ENCODE results near the gene SLF2. TPM values are rescaled to one million over a fixed set of nuclear protein-coding genes. Genes with fewer than 3 reads are reported as not detected.

The SLF2 gene
- total and polyA plus RNA-seq, 2 of the 13 experiments (the other 11 are each of a cell fraction or from before 2014, with no cell fraction given) = 12.2 to 48.1 TPM

DNA sequence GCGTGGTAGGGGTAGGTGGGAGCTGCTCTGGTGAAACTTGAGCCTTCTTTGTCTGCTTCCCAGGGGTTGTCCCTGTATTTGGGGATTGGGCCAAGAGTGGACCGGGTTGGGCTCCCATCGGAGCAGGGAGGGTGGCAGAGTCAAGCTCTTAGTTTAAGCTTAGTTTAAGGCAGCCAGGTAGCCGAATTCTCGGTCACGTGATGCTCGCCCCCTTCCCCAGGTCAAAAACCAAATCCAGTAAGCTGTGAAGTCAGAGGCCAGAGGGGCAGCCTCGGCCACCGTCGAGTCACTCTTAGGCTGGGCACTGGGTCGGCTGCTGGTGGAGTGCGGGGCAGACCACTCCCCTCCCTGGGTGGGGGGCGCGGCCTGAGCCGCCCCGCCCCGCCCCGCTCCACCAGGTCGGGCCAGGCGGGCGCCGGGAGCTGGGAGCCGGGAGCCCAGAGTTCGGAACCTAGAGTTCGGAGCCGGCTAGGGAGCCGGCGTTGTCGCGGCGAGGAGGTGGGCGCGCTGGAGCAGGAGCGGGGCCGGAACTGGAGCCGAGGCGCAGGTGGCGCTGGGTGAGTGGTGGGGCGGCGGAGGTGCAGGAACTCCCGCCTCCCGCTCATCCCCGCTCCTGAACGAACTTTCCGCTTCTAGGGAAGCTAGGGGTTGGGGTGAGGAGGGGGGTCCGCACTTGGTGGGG lies 84.1 kb downstream of the SLF2 start (continued):
- TF ChIP-seq SETDB1 (CRISPR knock-in tag; IDR thresholded peaks at IDR 0.05; ENCODE audit: borderline replicate concordance) = no peak
- TF ChIP-seq SAP130 (CRISPR knock-in tag; IDR thresholded peaks at IDR 0.05; ENCODE audit: low read depth) = no peak
- no peak for TF ChIP-seq DNMT1 (CRISPR knock-in tag; IDR thresholded peaks at IDR 0.05)
- no peak for TF ChIP-seq JDP2 (CRISPR knock-in tag; IDR thresholded peaks at IDR 0.05; ENCODE audit: borderline replicate concordance)
- no peak for TF ChIP-seq SIN3A (IDR thresholded peaks at IDR 0.05; ENCODE audit: borderline replicate concordance, low read depth, low read length)
- no peak for TF ChIP-seq ZNF225 (CRISPR knock-in tag; IDR thresholded peaks at IDR 0.05)
- TF ChIP-seq HDAC1 (CRISPR knock-in tag; IDR thresholded peaks at IDR 0.05) = no peak; the same call in 1 of the 2 replicates
- no peak for TF ChIP-seq TAF1 (CRISPR knock-in tag; IDR thresholded peaks at IDR 0.05)
- TF ChIP-seq MEIS1 (CRISPR knock-in tag; IDR thresholded peaks at IDR 0.05; ENCODE audit: borderline replicate concordance) = peak; percentile 18; the same call in 1 of the 2 replicates
- no peak for TF ChIP-seq ZNF7 (CRISPR knock-in tag; IDR thresholded peaks at IDR 0.05)
- TF ChIP-seq, protein P1, sequence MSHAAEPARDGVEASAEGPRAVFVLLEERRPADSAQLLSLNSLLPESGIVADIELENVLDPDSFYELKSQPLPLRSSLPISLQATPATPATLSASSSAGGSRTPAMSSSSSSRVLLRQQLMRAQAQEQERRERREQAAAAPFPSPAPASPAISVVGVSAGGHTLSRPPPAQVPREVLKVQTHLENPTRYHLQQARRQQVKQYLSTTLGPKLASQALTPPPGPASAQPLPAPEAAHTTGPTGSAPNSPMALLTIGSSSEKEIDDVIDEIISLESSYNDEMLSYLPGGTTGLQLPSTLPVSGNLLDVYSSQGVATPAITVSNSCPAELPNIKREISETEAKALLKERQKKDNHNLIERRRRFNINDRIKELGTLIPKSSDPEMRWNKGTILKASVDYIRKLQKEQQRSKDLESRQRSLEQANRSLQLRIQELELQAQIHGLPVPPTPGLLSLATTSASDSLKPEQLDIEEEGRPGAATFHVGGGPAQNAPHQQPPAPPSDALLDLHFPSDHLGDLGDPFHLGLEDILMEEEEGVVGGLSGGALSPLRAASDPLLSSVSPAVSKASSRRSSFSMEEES (CRISPR knock-in tag; IDR thresholded peaks at IDR 0.05) = peak; percentile 48; the same call in 1 of the 2 replicates
- TF ChIP-seq BRCA1 (CRISPR knock-in tag; IDR thresholded peaks at IDR 0.05) = no peak
- no peak for TF ChIP-seq TARDBP (CRISPR knock-in tag; IDR thresholded peaks at IDR 0.05)
- no peak for TF ChIP-seq ZNF816 (CRISPR knock-in tag; IDR thresholded peaks at IDR 0.05; ENCODE audit: borderline replicate concordance)
- no peak for TF ChIP-seq ZC3H13 (CRISPR knock-in tag; IDR thresholded peaks at IDR 0.05)
- TF ChIP-seq HOXA5 (CRISPR knock-in tag; IDR thresholded peaks at IDR 0.05) = no peak; the same call in 1 of the 2 replicates
- no peak for TF ChIP-seq ZNF766 (CRISPR knock-in tag; IDR thresholded peaks at IDR 0.05; ENCODE audit: borderline replicate concordance)
- TF ChIP-seq ZNF431 (CRISPR knock-in tag; IDR thresholded peaks at IDR 0.05; ENCODE audit: borderline replicate concordance, low read depth) = no peak
- TF ChIP-seq GATAD1 (CRISPR knock-in tag; IDR thresholded peaks at IDR 0.05) = no peak
- TF ChIP-seq ZNF761 (CRISPR knock-in tag; conservative IDR thresholded peaks at IDR 0.05) = 0 out of 2 replicates have a peak, but pooled peaks have one; percentile 3
- TF ChIP-seq ZFX (CRISPR knock-in tag; IDR thresholded peaks at IDR 0.05; ENCODE audit: low read depth) = no peak
- TF ChIP-seq RAD51 (IDR thresholded peaks at IDR 0.05; ENCODE audit: borderline replicate concordance) = peak; percentile 69; the same call in 1 of the 2 replicates
- no peak for TF ChIP-seq NCOA2 (CRISPR knock-in tag; IDR thresholded peaks at IDR 0.05)
- TF ChIP-seq ZNF713 (CRISPR knock-in tag; IDR thresholded peaks at IDR 0.05) = no peak
- TF ChIP-seq ZNF615 (CRISPR knock-in tag; IDR thresholded peaks at IDR 0.05; ENCODE audit: borderline replicate concordance) = 0 out of 2 replicates have a peak, but pooled peaks have one; percentile 18
- TF ChIP-seq ZNF451 (CRISPR knock-in tag; IDR thresholded peaks at IDR 0.05) = peak; percentile 39; the same call in 1 of the 2 replicates
- TF ChIP-seq SMAD3 (CRISPR knock-in tag; IDR thresholded peaks at IDR 0.05) = no peak
- TF ChIP-seq, protein P2, sequence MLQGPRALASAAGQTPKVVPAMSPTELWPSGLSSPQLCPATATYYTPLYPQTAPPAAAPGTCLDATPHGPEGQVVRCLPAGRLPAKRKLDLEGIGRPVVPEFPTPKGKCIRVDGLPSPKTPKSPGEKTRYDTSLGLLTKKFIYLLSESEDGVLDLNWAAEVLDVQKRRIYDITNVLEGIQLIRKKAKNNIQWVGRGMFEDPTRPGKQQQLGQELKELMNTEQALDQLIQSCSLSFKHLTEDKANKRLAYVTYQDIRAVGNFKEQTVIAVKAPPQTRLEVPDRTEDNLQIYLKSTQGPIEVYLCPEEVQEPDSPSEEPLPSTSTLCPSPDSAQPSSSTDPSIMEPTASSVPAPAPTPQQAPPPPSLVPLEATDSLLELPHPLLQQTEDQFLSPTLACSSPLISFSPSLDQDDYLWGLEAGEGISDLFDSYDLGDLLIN (CRISPR knock-in tag; IDR thresholded peaks at IDR 0.05; ENCODE audit: borderline replicate concordance) = no peak

Measured in HepG2 (cell line).